ENCODE results near the gene ETS1.

ETS1 gene

DNA sequence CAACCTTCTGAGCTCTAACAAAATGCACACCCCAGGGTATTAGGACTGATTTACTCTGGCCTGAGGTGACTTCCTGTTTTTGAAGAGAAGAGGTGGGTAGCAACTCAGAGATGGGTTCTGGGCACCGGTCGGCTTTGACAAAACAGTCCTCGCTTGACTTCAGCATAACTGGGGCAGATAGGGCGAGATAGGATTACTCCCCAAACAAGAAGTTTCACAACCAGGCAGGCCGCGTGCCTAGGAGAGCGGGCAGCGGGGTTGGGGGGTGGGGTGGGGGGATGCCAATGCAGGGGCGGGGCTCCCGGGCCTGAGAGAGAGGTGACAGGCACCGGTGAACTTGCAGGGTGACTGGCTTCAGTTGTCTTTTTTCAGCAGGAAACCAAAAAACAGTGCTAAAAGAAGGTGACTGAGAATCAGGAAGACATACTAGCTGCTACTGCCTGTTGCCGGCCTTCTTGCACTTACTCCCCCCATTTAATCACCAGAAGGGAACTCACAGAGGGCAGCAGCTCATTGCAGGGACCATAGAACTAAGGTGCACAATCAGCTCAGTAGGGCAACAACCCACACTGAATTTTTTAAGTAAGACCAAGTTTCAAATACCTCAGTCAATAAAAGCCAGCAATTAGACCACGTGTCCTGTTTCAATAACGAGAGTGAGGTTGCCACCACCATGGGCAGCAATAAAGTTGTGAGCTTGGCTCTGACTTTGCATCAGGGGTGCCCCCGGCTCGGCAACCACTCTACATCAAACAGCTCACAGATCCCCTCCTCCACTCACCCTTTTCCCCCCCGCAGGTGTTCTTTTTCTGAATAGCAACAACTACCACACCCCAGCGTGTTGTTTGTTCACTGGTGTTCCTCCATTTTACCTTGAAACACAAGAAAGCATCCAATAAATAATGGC is 37.2 kb upstream of the ETS1 start:
- H3K4me3 ChIP-seq (ENCODE audit: low read depth, low read length): no peak overlapping the region
- DNase-seq (ENCODE audit: low read depth): no peak

DNA sequence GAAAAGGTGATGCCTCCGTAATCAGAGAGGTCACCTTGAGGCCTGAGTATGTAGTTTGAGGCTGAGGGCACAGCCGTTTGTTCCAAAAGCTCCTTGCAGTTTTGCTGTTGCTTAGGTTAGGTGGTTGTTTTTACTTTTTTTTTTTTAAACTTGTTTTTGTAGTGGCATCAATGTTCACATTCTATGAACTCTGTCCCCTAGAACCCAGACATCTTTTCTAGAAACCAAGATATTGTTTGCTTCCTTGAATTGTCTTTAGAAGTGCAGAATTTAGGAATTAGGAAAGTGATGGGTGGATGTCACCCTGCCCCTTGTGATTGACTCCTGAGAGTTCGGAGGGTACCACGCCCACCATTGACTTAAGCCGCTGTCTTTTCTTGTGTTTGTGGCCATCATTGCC is 35.7 kb upstream of the ETS1 start:
- DNase-seq (ENCODE audit: low read depth): no peak
- TF ChIP-seq, protein P1, sequence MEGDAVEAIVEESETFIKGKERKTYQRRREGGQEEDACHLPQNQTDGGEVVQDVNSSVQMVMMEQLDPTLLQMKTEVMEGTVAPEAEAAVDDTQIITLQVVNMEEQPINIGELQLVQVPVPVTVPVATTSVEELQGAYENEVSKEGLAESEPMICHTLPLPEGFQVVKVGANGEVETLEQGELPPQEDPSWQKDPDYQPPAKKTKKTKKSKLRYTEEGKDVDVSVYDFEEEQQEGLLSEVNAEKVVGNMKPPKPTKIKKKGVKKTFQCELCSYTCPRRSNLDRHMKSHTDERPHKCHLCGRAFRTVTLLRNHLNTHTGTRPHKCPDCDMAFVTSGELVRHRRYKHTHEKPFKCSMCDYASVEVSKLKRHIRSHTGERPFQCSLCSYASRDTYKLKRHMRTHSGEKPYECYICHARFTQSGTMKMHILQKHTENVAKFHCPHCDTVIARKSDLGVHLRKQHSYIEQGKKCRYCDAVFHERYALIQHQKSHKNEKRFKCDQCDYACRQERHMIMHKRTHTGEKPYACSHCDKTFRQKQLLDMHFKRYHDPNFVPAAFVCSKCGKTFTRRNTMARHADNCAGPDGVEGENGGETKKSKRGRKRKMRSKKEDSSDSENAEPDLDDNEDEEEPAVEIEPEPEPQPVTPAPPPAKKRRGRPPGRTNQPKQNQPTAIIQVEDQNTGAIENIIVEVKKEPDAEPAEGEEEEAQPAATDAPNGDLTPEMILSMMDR (IDR thresholded peaks at IDR 0.05; ENCODE audit: control insufficient read depth, extremely low read depth, insufficient read depth): no peak
- H3K4me3 ChIP-seq (ENCODE audit: low read depth, low read length): no peak overlapping the region

More for the DNA sequence above, 37.2 kb upstream of the ETS1 start:
- TF ChIP-seq, protein P1 (IDR thresholded peaks at IDR 0.05; ENCODE audit: control insufficient read depth, extremely low read depth, insufficient read depth): no peak

DNA sequence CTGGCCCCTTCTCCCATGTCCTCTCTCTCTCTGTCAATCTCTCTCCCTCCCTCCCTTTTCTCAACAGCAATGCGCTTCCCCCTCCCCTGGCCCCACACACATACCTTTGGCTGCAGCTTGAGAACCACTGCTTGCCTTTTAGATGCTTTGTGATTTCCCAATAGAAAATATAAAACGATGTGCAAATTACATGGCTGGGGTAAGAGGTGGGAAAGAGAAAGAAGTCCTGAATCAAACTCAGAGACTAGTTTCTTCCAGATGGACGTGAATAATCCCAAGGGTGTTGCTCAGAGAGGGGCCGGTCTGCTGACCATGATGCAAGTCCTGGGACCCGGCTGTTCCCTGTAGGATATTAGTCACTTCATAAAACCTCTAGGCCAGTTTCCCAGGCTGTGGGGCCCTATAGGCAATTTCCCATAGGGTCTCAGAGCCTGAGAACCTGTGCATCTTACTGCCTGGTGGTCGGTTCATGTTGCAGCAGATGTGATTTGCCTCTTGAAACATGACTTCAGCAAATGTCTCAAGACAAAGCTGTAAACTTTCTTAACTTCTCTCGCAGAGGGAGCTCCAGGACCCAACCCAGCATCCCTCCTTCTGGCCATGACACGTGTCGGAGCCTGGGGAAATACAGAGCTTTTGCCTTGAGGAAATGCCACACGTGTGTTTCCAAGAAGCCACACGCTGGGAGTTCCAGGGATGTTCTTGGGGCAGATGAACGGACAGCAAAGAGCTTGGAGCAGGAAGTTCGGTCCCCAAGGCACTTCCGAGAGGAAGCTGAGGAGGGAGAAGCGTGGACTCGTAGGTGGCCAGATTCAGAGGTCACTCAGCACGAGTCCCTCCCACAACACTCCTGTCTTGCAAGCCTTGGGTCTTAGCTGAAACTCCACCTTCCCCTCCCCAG is 34.5 kb upstream of the ETS1 start:
- TF ChIP-seq, protein P1 (IDR thresholded peaks at IDR 0.05; ENCODE audit: control insufficient read depth, extremely low read depth, insufficient read depth): no peak
- no peak for DNase-seq (ENCODE audit: low read depth)
- H3K4me3 ChIP-seq (ENCODE audit: low read depth, low read length): no peak overlapping the region

DNA sequence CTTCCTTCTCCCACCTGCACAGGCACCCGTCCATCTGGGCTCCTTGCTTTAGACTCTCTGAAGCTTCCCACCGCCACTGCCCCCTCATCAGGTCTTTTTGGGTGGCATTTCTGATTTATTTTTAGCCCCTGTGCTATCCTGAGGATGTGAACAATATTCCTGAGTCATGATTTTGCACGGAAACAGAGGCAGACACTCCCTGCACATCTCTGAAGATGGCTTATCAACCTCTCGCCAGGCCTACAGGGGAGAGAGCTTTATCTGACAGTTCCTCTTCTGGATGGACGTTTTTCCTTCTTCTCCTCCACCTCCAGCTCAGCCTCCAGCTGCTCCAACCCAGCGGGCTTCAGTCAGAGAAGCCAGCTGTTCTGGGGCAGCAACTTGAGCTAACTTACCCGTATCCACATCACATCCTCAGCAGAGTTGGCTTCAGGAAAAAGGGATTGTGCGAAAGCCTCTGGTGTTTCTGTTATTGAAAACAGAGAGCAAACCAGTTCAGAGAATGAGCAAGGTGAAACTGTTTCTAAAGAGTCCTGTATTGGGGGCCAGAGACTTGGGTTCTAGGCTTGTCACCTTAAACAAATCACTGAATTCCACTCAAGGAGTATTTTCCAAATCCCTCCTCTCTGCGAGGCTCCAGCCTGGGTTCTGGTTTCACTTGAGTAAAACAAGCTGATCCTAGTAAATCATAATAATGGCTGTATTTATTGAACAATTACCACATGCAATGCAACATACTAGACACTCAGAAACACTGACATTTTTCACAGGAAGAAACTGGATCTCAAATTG is 33.1 kb upstream of the ETS1 start:
- TF ChIP-seq, protein P1 (IDR thresholded peaks at IDR 0.05; ENCODE audit: control insufficient read depth, extremely low read depth, insufficient read depth): no peak
- DNase-seq (ENCODE audit: low read depth): no peak
- H3K4me3 ChIP-seq (ENCODE audit: low read depth, low read length): no peak overlapping the region

DNA sequence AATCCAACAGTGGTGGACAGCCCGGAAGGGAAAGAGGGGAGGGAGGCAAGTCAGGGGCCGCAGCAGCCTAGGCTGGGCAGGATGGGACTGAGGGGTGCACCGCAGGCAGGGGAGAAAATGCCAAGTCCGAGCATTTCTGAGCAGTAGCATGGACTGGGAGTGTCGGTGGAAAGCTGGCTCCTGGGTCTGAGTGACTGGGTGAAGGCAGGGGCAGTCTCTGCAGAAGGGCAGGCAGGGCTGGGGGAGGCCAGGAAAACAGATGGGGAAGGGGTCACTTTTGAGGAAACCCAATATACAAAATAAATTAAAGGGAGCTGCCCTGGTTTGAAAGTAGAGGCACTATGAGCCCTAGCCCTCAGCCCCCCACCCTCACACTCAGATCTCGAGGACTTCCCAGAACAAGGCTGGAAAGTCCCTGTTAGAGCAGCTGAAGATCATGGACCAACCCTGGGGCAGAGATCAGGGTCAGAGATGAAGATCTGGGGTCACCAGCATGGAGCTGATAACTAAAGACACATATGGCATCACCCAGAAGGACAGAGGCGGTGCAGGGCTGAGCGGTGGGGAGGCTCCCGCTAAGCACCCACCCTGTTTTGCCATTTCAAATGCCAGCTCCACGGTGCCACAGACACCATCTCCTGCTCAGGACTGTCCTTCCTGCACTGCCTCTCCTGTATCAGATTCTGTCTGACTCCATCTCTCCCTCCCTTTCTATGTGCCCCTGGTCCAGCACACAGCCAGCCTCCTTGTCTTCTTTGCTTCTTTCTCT is 32.4 kb upstream of the ETS1 start:
- H3K4me3 ChIP-seq (ENCODE audit: low read depth, low read length): no peak overlapping the region
- TF ChIP-seq, protein P1 (IDR thresholded peaks at IDR 0.05; ENCODE audit: control insufficient read depth, extremely low read depth, insufficient read depth): no peak
- no peak for DNase-seq (ENCODE audit: low read depth)

DNA sequence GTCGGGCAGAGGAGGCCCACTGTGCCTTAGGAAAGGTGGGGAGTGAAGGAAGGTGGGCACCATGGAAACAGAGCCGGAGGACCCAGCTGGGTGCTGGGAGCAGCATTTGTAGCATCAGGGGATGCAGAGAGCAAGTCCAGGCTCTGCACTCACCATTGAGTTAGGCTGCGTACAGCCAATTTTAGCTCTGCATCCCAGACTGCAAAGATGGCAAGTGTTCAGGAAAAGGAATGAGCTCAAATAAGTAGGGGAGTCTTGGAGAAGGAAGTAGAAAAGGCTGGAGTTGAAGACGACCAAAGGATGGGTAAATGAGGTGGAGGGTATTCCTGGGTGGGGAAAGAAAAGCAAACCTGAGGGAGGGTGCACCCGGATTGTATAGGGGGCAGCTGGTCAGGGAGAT is 31.6 kb upstream of the ETS1 start:
- no peak overlapping the region for H3K4me3 ChIP-seq (ENCODE audit: low read depth, low read length)

More for the DNA sequence above, 31.6 kb upstream of the ETS1 start:
- no peak for DNase-seq (ENCODE audit: low read depth)
- TF ChIP-seq, protein P1 (IDR thresholded peaks at IDR 0.05; ENCODE audit: control insufficient read depth, extremely low read depth, insufficient read depth): no peak

Measured in LNCaP clone FGC (cell line).